GM23248 (cell line): ENCODE measurements around the gene VAMP7. TPM values are rescaled to one million over a fixed set of nuclear protein-coding genes. Genes with fewer than 3 reads are reported as not detected.

Experiments
- DNase-seq: peaks from one replicate; pipeline ENCODE4 v3.0.0-alpha.2; 2015
- H2AFZ ChIP-seq: fragments of 200-600 bp; sonication (generic); 2 replicates; pipeline ENCODE4 v1.6.1; 2016; ENCODE audit warnings: antibody characterized with exemption
- H3F3A ChIP-seq: fragments of 200-600 bp; sonication (generic); 2 replicates; pipeline ENCODE4 v1.6.1; 2016; ENCODE audit warnings: mild to moderate bottlenecking, antibody characterized with exemption, mixed run types; ENCODE audit not compliant: insufficient read depth
- H3K27ac ChIP-seq: fragments of 200-600 bp; sonication (generic); 2 replicates; pipeline ENCODE4 v1.5.1; 2016; ENCODE audit warnings: mild to moderate bottlenecking
- H3K27me3 ChIP-seq: fragments of 200-600 bp; sonication (generic); replicated peaks from 2 replicates; pipeline ENCODE4 v1.6.1; 2016; ENCODE audit warnings: mild to moderate bottlenecking; ENCODE audit not compliant: insufficient read depth
- H3K36me3 ChIP-seq: fragments of 200-600 bp; sonication (generic); 2 replicates; pipeline ENCODE4 v1.6.1; 2016; ENCODE audit warnings: low read depth, mild to moderate bottlenecking
- H3K4me1 ChIP-seq: fragments of 200-600 bp; sonication (generic); 2 replicates; pipeline ENCODE4 v1.6.1; 2016; ENCODE audit warnings: mild to moderate bottlenecking; ENCODE audit not compliant: insufficient read depth
- H3K4me2 ChIP-seq: fragments of 200-600 bp; sonication (generic); one replicate; pipeline ENCODE4 v1.6.1; 2016; ENCODE audit warnings: mild to moderate bottlenecking; ENCODE audit not compliant: unreplicated experiment
- H3K4me3 ChIP-seq: fragments of 200-600 bp; sonication (generic); 2 replicates; pipeline ENCODE4 v1.5.1; 2016; ENCODE audit warnings: mild to moderate bottlenecking
- H3K79me2 ChIP-seq: fragments of 200-600 bp; sonication (generic); 2 replicates; pipeline ENCODE4 v1.6.1; 2016; ENCODE audit warnings: mild to moderate bottlenecking; ENCODE audit not compliant: insufficient read depth
- H3K9ac ChIP-seq: fragments of 200-600 bp; sonication (generic); 2 replicates; pipeline ENCODE4 v1.6.1; 2016; ENCODE audit warnings: mild to moderate bottlenecking
- H3K9me2 ChIP-seq: fragments of 200-600 bp; sonication (generic); 2 replicates; pipeline ENCODE4 v1.6.1; 2016; ENCODE audit warnings: mixed run types, mild to moderate bottlenecking, moderate library complexity; ENCODE audit not compliant: insufficient read depth
- H3K9me3 ChIP-seq: fragments of 200-600 bp; sonication (generic); one replicate; pipeline ENCODE4 v1.6.1; 2017; ENCODE audit warnings: low read depth
- H4K20me1 ChIP-seq: fragments of 200-600 bp; sonication (generic); 2 replicates; pipeline ENCODE4 v1.6.0; 2016; ENCODE audit not compliant: insufficient read depth
- EZH2 ChIP-seq: fragments of 200-600 bp; sonication (generic); IDR thresholded peaks from 2 replicates; pipeline ENCODE4 v1.6.1; 2018; ENCODE audit warnings: antibody characterized with exemption, mild to moderate bottlenecking; ENCODE audit not compliant: insufficient read depth, poor library complexity, severe bottlenecking
- EZH2phosphoT487 ChIP-seq: fragments of 200-600 bp; sonication (generic); IDR thresholded peaks from 2 replicates; pipeline ENCODE4 v1.6.1; 2018; ENCODE audit warnings: antibody characterized with exemption, moderate library complexity, mild to moderate bottlenecking, low read depth; ENCODE audit not compliant: insufficient read depth
- WGBS, 2 experiments: methylation state at CpG; one replicate each; pipeline ENCODE4 v1.1.6; 2015 to 2017; ENCODE audit warnings: low lambda C conversion rate in 2 of 2, low coverage in 1 of 2; ENCODE audit errors: missing lambda C conversion rate in 2 of 2; 5-methylcytosine and 5-hydroxymethylcytosine counted together
- in situ Hi-C: fragments of 300-500 bp; cut with MboI; formaldehyde crosslinking; loops from 2 replicates; pipeline ENCODE4 v1.15.0; 2020
- polyA plus RNA-seq: library from polyadenylated mRNA; unstranded; fragments of >200 nt; fragmentation: Nextera tagmentation; extraction: Ambion mirVana; gene quantifications from 2 replicates; pipeline ENCODE4 v1.2.1, GENCODE V29; 2016
- total RNA-seq: library from RNA; depleted of rRNA; stranded (reverse); fragments of >200 nt; shearing (Covaris generic); gene quantifications from 2 replicates; pipeline ENCODE4 v1.2.3, GENCODE V29; 2014

Gene VAMP7
- total and polyA plus RNA-seq, 2 experiments from 2014 or later: 47.2 to 62.3 TPM

DNA sequence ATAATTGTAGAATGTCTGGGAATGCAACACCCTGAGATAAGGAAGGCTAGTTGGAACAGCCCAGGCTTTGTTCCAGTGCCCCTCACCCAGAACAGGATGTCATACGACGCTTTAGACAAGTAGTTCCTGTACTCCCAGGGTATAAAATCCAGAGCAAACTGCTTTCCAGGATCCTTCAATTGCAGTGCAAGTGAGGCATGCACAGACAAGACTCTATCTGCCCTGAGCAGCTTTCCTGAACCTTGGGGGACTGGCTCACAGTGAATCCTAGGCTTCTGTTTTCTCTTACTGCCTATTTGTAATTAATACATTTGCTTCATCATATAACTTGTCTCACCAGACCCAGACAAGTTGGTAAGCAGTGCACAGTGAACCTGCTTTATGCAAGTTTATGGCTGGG, 68.0 kb downstream of the VAMP7 start:
- Histone ChIP-seq H3K4me3 (no peak overlapping the region), H3F3A (no peaks in the 10 kb centered on the region), H3K4me1 (no peaks in the 10 kb centered on the region), H3K79me2 (no peaks in the 10 kb centered on the region), H2AFZ (no peak overlapping the region), H3K36me3 (no peaks in the 10 kb centered on the region), H3K27ac (no peak overlapping the region), H3K27me3 (no peaks in the 10 kb centered on the region), H4K20me1 (no peaks in the 10 kb centered on the region), H3K9me3 (no peaks in the 10 kb centered on the region), H3K9ac (no peak overlapping the region), H3K9me2 (no peaks in the 10 kb centered on the region), H3K4me2 (no peak overlapping the region)
- TF ChIP-seq EZH2 (no peak), EZH2phosphoT487 (no peak)
- in situ Hi-C loops: no loop called here
- 21 to 29% methylated on average over 2 of the region's 2 CpGs for WGBS, 2 experiments
- no peak for DNase-seq

DNA sequence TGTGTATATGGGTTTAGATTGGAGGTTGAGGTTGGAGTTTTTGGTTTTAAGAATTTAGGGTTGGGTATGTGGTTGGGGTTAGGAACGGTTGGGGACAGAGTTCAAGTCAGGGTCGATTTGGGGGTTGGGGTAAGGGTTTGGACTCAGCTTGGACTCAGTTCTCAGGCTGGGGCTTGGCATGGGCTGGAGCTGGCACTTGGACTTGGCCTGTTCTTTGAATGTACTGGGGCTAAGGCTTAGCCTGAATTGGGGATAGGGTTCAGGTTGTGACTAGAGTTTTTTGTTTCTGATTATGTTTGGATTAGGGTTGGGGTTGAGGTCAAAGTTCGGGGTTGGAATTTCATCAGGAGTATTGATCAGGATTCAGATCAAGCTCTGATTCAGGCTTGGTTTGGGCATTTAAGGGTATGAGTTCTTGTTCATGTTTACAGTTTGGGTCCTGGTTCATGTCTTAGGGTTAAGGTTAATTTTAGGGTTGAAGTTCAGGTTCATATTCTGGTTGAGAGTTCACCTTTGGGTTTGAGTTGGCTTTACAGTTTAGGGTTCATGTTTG, 70.2 kb downstream of the VAMP7 start:
- no peaks in the 10 kb centered on the region for H3F3A ChIP-seq
- H3K9me3 ChIP-seq: no peaks in the 10 kb centered on the region
- WGBS, 2 experiments: 22 to 24% methylated on average over 3 of the region's 3 CpGs
- H3K27ac ChIP-seq: no peak overlapping the region
- H3K79me2 ChIP-seq: no peaks in the 10 kb centered on the region
- H4K20me1 ChIP-seq: no peaks in the 10 kb centered on the region
- TF ChIP-seq EZH2phosphoT487 (no peak), EZH2 (no peak)
- no peaks in the 10 kb centered on the region for H3K4me1 ChIP-seq
- H3K27me3 ChIP-seq: no peaks in the 10 kb centered on the region
- H3K36me3 ChIP-seq: no peaks in the 10 kb centered on the region
- no peak overlapping the region for H2AFZ ChIP-seq
- no peak overlapping the region for H3K4me3 ChIP-seq
- H3K9ac ChIP-seq: no peak overlapping the region
- no peaks in the 10 kb centered on the region for H3K9me2 ChIP-seq
- no peak for DNase-seq
- no peak overlapping the region for H3K4me2 ChIP-seq
- in situ Hi-C loops: no loop called here

DNA sequence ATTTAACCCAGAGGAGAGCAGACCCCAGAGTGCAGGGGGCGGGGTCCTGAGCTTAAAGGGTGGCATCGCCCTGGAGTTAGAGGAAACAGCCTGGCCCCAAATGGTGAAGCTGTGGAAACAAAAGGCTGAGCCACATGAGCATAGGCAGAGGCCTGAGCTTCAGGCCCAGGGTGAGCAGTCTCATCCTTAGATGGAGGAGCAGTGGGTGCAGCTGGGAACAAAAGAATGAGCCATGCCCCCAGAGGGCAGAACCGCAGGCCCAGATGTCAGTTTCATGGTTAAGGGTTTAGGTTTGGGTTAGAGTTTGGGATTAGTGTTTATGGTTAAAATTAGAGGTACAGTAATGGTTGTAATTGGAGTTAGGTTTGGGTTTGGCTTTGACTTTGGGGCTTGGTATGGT, 71.9 kb downstream of the VAMP7 start:
- DNase-seq: no peak
- TF ChIP-seq EZH2: no peak
- TF ChIP-seq EZH2phosphoT487: no peak
- H3K9me3 ChIP-seq: no peaks in the 10 kb centered on the region
- no peak overlapping the region for H3K4me2 ChIP-seq
- WGBS, 2 experiments: 33 to 43% methylated on average over 3 of the region's 3 CpGs
- H3F3A ChIP-seq: no peaks in the 10 kb centered on the region
- H3K79me2 ChIP-seq: no peaks in the 10 kb centered on the region
- H3K36me3 ChIP-seq: no peaks in the 10 kb centered on the region
- H3K9ac ChIP-seq: no peak overlapping the region
- no peaks in the 10 kb centered on the region for H3K4me1 ChIP-seq
- no peak overlapping the region for H3K27ac ChIP-seq
- H4K20me1 ChIP-seq: no peaks in the 10 kb centered on the region
- H3K9me2 ChIP-seq: no peaks in the 10 kb centered on the region
- no peak overlapping the region for H2AFZ ChIP-seq
- no peaks in the 10 kb centered on the region for H3K27me3 ChIP-seq
- in situ Hi-C loops: no loop called here
- no peak overlapping the region for H3K4me3 ChIP-seq

DNA sequence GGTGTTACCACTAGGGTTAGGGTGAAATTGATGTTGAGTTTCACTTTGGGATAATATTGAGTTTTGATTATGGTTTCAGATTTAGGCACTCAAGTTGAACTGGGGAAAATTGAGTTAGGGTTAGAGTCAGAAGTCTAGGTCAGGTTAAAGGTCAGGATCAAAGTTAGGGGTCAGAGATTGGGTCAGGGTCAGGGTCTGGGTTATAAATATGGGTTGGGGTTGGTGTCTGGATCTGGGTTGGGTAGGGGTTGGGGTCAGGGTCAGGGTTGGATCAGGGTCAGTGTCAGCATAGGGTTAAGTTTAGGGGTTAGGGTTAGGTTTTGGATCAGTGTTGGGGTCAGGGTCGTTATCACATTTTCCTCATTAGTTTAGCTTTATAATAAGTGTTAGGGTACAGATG, 73.6 kb downstream of the VAMP7 start:
- Histone ChIP-seq H3K27me3 (no peaks in the 10 kb centered on the region), H3K9me3 (no peaks in the 10 kb centered on the region), H4K20me1 (no peaks in the 10 kb centered on the region), H3K4me1 (no peaks in the 10 kb centered on the region), H2AFZ (no peak overlapping the region), H3K9me2 (no peaks in the 10 kb centered on the region), H3K36me3 (no peaks in the 10 kb centered on the region), H3F3A (no peaks in the 10 kb centered on the region), H3K4me2 (no peak overlapping the region), H3K9ac (no peak overlapping the region), H3K27ac (no peak overlapping the region), H3K4me3 (no peak overlapping the region), H3K79me2 (no peaks in the 10 kb centered on the region)
- no peak for TF ChIP-seq EZH2phosphoT487
- no peak for TF ChIP-seq EZH2
- DNase-seq: no peak
- in situ Hi-C loops: no loop called here
- 6 to 7% methylated on average over 1 of the region's 1 CpG for WGBS, 2 experiments

DNA sequence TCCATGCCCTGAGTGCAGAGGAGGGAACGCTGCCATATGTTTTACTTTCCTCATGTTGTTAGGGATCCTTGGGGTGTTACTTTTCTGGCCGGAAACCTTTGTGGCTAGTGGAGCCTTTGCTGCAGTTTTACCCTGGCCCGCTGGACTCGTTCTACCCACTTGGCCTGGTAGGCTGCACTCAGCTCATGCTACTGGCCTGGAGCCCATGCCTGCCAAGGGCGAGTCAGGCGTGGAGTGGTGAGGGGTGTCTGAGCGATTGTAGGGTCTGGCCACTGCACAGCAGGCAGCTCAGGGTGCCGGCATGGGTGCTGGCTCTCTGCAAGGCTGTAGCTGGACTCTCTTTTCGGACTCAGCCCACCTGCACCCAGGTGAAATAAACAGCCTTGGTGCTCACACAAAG, 75.0 kb downstream of the VAMP7 start:
- Histone ChIP-seq H3K9me3 (no peaks in the 10 kb centered on the region), H3K79me2 (no peaks in the 10 kb centered on the region), H3K4me2 (no peak overlapping the region), H3K9ac (no peak overlapping the region), H3K4me1 (no peaks in the 10 kb centered on the region), H4K20me1 (no peaks in the 10 kb centered on the region), H3K27me3 (no peaks in the 10 kb centered on the region), H3K27ac (no peak overlapping the region), H3K36me3 (no peaks in the 10 kb centered on the region), H3K9me2 (no peaks in the 10 kb centered on the region), H2AFZ (no peak overlapping the region), H3F3A (no peaks in the 10 kb centered on the region), H3K4me3 (no peak overlapping the region)
- in situ Hi-C loops: no loop called here
- TF ChIP-seq EZH2 (no peak), EZH2phosphoT487 (no peak)
- 50 to 55% methylated on average over 8 to 9 of the region's 9 CpGs for WGBS, 2 experiments
- DNase-seq: no peak
